Anterior cingulate cortex (tissue), 58 donors: ENCODE results near the gene NOL6.
"Not testable (repeated sequence)": the region's sequence is repeated elsewhere in the genome, so short reads cannot be mapped to it uniquely, and the experiment has no call there.

Source experiments
- DNase-seq, 58 donors: peaks; one replicate each; lab custom pipeline; 2025; lab: John Stamatoyannopoulos, UW

The NOL6 gene

GRCh38 chr9:33472881-33473615 lies 676 bp downstream of the NOL6 start:
- DNase-seq, result no peak

- DNase-seq, result no peak
Observed at GRCh38 chr9:33472171-33472880, 1.4 kb downstream of the NOL6 start.

- no peak for DNase-seq
Observed at GRCh38 chr9:33471361-33471760, 2.4 kb downstream of the NOL6 start.

GRCh38 chr9:33469891-33470290 lies 3.8 kb downstream of the NOL6 start:
- DNase-seq, result no peak

- DNase-seq, result no peak
Observed at GRCh38 chr9:33468797-33469621, 4.7 kb downstream of the NOL6 start.

- DNase-seq, result no peak
Observed at GRCh38 chr9:33468215-33468730, 5.5 kb downstream of the NOL6 start.

- DNase-seq, result peak in 4 of 58 donors; percentile 4 to 24 (median 15)
Observed at GRCh38 chr9:33467526-33467925, 6.2 kb downstream of the NOL6 start.

GRCh38 chr9:33466565-33467495 lies 6.9 kb downstream of the NOL6 start:
- peak in 32 of 58 donors; percentile 2 to 57 (median 18) for DNase-seq

- no peak for DNase-seq
Observed at GRCh38 chr9:33465596-33466564, 7.8 kb downstream of the NOL6 start.

GRCh38 chr9:33465096-33465495 lies 8.6 kb downstream of the NOL6 start:
- no peak for DNase-seq

GRCh38 chr9:33464045-33464636 lies 9.6 kb downstream of the NOL6 start:
- DNase-seq, result no peak

GRCh38 chr9:33463151-33463550 lies 10.6 kb downstream of the NOL6 start:
- no peak for DNase-seq

GRCh38 chr9:33461492-33461891 lies 12.2 kb downstream of the NOL6 start:
- DNase-seq, result no peak

GRCh38 chr9:33460854-33461253 lies 12.9 kb downstream of the NOL6 start:
- no peak for DNase-seq

- DNase-seq, result no peak
Observed at GRCh38 chr9:33459115-33459514, 14.6 kb downstream of the NOL6 start.

- no peak for DNase-seq
Observed at GRCh38 chr9:33458444-33458843, 15.3 kb downstream of the NOL6 start.

- no peak for DNase-seq
Observed at GRCh38 chr9:33455945-33456344, 17.8 kb downstream of the NOL6 start.

GRCh38 chr9:33455456-33455855 lies 18.3 kb downstream of the NOL6 start:
- not testable (repeated sequence) for DNase-seq
